Suprapubic skin (tissue), 3 donors: ENCODE measurements around the gene NEGR1.

Source experiments
- EP300 ChIP-seq: sonication (generic); formaldehyde crosslinking; IDR thresholded peaks from one replicate; pipeline ENCODE4 v1.6.1; 2017; ENCODE audit warnings: antibody characterized with exemption
- POLR2A ChIP-seq, 2 donors: fragments of 450-650 bp; IDR thresholded peaks; one replicate each; pipeline ENCODE4 v1.6.1; 2017; ENCODE audit warnings: antibody characterized with exemption in 2 of 2, mild to moderate bottlenecking in 2 of 2, moderate library complexity in 2 of 2
- TF ChIP-seq, protein P1 (sequence below), 2 donors: fragments of 200-600 bp in 1 of 2; fragments of 450-650 bp in 1 of 2; sonication (generic) in 1 of 2; IDR thresholded peaks; one replicate each; pipeline ENCODE4 v1.5.1; 2016 to 2019; ENCODE audit warnings: antibody characterized with exemption in 2 of 2, mild to moderate bottlenecking in 1 of 2, moderate library complexity in 1 of 2

DNA sequence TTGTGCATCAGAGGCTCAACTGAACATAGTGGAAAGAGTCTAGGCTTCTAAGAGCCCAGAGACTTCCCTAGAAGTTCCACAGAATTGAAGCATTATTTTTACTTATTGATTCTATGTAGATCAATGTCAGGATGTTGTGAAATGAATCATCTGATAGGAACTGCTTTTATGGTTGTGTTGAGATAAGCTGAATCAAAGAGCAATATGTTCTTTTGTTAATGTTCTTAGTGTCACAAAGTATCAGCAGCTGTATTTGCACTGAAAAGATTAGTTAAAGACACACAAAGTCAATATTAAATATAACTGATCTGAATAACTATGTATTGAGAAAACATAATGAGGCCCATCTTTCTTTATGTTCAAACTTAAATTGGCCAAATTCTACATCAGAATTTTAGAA is 770.8 kb downstream of the NEGR1 start:
- TF ChIP-seq, protein P1, sequence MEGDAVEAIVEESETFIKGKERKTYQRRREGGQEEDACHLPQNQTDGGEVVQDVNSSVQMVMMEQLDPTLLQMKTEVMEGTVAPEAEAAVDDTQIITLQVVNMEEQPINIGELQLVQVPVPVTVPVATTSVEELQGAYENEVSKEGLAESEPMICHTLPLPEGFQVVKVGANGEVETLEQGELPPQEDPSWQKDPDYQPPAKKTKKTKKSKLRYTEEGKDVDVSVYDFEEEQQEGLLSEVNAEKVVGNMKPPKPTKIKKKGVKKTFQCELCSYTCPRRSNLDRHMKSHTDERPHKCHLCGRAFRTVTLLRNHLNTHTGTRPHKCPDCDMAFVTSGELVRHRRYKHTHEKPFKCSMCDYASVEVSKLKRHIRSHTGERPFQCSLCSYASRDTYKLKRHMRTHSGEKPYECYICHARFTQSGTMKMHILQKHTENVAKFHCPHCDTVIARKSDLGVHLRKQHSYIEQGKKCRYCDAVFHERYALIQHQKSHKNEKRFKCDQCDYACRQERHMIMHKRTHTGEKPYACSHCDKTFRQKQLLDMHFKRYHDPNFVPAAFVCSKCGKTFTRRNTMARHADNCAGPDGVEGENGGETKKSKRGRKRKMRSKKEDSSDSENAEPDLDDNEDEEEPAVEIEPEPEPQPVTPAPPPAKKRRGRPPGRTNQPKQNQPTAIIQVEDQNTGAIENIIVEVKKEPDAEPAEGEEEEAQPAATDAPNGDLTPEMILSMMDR (IDR thresholded peaks at IDR 0.05) = no peak
- no peak for TF ChIP-seq EP300
- TF ChIP-seq POLR2A (IDR thresholded peaks at IDR 0.05) = no peak
